Prostate gland (tissue), 2 donors: Measurements from ENCODE around the gene TBC1D3I.
"Not testable (repeated sequence)": the region's sequence is repeated elsewhere in the genome, so short reads cannot be mapped to it uniquely, and the experiment has no call there.

ENCODE experiments used
- POLR2A ChIP-seq: fragments of 450-650 bp; IDR thresholded peaks from one replicate; pipeline ENCODE4 v1.6.1; 2016; ENCODE audit warnings: antibody characterized with exemption, mild to moderate bottlenecking
- TF ChIP-seq, protein P1 (sequence below), 4 experiments: fragments of 200-600 bp in 2 of 4; fragments of 450-650 bp in 2 of 4; sonication (generic) in 2 of 4; IDR thresholded peaks; 1 replicate in 3 of 4; 2 replicates in 1 of 4; pipeline ENCODE4 v1.5.1; 2016 to 2019; ENCODE audit warnings: antibody characterized with exemption in 4 of 4, mild to moderate bottlenecking in 2 of 4, moderate library complexity in 2 of 4

DNA sequence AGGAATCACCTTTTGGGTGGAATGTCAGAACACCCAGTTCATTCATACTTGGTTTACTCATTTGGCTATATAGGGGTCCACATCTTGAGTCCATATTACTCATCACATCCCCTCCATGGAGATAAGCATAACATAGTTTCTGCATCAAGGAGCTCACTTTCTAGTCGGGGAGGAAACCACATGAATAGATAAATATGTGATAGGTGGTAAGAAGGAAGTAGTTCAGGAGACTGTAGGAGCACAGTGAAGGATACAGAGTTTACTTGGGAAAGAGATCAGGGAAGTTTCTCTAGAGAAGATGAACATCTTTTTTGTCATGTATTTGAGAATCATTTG is 57.9 kb downstream of the TBC1D3I start:
- TF ChIP-seq, protein P1, sequence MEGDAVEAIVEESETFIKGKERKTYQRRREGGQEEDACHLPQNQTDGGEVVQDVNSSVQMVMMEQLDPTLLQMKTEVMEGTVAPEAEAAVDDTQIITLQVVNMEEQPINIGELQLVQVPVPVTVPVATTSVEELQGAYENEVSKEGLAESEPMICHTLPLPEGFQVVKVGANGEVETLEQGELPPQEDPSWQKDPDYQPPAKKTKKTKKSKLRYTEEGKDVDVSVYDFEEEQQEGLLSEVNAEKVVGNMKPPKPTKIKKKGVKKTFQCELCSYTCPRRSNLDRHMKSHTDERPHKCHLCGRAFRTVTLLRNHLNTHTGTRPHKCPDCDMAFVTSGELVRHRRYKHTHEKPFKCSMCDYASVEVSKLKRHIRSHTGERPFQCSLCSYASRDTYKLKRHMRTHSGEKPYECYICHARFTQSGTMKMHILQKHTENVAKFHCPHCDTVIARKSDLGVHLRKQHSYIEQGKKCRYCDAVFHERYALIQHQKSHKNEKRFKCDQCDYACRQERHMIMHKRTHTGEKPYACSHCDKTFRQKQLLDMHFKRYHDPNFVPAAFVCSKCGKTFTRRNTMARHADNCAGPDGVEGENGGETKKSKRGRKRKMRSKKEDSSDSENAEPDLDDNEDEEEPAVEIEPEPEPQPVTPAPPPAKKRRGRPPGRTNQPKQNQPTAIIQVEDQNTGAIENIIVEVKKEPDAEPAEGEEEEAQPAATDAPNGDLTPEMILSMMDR (IDR thresholded peaks at IDR 0.05): not testable (repeated sequence)
- TF ChIP-seq POLR2A: not testable (repeated sequence)
